Activated T-cell treated with anti-CD3 and anti-CD28 coated beads for 1 hour (primary cell): Measurements from ENCODE around the gene RER1.

Source experiments
- DNase-seq: peaks from one replicate; pipeline ENCODE4 v3.0.0-alpha.2; 2020; ENCODE audit warnings: low read depth

The RER1 gene

DNA sequence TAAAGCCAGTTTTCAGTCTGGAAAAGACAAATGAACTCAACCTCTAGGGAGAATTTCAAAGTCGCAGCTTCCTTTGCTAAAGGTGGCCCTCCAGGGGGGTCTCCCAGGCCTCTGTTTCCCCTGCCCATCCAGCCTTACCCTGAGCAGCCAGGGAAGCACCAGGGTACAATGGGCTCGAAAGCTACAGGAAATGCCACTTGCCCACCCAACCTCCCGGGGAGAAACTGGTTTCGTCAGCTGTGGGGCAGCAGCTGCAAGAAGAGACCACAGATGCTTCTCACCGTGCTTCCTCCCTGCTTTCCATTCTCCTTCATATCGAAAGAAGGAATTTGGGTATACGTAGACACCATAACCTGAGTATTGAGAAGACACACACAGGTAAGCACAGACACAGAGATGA is 2.0 kb upstream of the RER1 start:
- DNase-seq, result no peak

DNA sequence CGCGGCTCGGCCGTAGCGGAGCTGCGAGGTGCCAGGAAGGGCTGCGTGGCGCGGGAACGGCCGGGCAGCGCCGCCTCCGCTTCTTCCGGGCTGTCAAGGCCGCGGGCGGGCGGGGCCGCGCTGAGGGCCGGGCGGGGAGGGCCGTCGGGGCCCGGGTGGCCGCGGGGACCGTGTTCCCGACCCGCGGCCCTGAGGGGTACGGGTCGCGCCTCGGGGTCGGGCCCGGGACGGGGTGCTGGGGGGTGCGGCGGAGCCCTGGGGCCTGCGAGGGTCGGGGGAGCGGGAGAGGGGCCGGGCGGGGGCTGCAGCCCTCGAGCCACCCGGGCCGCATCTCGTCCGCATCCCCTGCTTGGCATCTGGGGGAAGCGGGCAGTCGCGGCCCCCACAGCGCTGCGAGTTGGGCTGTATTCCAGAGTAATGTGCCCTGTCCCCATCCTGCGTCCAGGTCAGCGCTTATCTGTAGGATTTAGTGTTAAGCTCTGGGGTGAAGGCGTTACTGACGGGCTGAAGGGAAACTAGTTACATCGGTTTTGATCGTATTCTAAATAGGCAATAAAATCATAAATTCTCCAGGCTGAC is 379 bp downstream of the RER1 start:
- DNase-seq, result no peak

DNA sequence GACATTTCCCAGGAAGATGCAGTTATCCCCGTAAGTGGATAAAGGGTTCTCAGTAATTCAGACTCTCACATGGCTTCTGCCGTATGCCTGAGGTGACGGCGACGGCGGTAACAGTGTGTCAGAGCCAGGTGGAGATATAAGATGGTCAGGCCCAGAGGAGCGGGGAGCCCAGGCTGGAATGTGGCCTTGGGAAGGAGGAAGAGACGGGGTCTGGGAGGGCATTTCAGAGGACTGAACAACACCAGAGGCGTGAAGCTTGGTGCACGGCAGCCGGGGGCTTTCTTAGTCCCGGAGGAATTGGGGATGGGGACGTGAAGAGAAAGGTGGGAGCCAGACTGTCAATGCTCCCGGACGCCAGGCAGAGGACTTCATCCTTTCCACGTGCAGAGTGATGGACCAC is 1.0 kb downstream of the RER1 start:
- DNase-seq, result no peak

DNA sequence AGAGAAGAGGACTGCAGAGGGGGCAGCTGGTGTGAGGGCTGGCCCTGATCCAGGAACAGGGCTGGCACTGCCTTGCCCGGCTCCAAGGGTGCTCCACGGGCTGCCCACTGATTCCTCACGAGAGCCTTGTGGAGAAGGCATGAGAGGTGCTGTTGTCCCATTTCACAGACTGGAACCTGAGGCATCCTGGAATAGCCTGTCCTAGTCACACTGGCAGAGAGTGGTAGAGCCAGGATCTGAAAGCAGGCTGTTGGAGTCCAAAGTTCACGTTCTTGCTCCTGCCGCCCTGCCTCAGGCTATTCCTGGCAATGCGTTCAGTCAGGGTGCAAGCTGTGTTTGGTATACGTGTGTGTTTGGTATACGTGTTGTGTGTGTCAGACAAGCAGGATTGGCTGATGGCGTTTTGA is 1.8 kb downstream of the RER1 start:
- no peak for DNase-seq

DNA sequence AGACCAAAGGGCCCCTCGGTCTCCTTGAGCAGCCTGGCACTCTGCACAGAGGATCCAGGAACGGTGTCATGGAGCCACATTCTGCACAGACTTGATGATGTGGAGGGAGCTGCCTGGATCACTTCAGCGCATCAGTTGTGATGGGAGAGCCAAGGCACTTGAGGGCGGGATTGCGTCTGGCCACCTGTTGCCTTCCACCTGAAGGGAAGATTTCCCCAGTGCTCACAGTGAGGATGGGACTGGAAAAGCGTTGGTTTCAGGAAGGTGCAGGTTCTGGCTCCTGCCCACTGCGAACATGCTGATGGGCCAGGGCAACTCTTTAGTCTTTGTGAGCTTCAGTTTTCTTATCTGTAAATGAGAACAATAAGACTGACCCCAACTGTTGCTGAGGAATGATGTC is 2.6 kb downstream of the RER1 start:
- DNase-seq, result no peak

DNA sequence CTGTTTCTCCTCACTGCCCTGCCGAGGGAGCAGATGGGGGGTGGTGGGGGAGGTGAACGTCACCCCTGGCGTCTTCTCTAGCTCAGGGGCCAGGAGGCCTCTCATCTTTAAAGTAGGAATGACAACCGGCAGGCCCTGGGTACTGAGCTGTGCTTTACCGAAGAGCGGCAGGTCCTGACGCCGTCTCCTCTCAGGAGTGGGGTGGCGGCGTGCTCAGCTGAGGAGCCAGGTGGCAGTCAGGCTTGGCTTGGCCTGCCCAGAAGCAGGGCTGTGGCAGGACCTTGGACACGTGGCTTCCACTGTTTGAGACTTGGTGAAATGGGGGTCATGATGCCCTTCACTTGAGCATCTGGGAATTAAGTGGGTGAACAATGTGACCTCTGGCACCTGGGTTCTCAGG is 3.1 kb downstream of the RER1 start:
- no peak for DNase-seq

DNA sequence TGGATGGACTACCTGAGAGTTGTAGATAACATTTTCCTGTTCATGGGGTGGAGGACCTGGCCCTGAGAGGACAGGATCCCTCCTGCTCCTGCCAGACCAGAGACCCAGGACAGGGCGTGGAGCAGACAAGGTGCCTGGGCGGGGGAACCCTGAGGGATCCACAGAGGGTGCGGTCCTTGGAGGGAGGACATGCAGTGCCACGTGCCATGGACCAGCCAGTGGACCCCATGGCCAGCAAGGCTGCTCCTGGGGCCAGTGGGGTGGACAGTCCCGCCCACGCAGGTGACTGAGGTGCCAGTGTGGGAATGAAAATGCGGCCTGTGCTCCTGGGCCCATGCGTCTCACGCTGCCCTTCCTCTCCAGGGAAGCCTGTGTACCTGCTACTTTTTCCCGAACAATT is 3.6 kb downstream of the RER1 start:
- DNase-seq, result no peak

DNA sequence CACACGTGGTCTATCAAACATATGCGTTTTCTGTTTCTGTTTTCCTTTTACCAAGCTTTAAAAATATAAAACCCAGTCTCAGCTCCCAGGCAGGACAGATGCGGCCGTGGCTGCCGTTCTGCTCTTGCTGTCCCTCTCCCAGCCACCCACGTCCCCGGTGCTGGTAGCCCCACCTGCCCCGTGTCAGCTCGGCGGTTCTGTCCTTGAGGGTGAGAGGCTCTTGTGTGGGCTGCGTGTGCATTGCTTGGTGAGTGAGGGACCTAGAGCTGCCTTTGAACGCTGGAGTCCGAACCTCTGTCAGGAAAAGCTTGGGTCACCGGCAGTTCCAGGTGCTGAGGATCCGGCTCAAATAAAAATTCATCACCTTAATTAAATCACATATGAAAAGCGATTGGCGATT is 4.4 kb downstream of the RER1 start:
- no peak for DNase-seq

DNA sequence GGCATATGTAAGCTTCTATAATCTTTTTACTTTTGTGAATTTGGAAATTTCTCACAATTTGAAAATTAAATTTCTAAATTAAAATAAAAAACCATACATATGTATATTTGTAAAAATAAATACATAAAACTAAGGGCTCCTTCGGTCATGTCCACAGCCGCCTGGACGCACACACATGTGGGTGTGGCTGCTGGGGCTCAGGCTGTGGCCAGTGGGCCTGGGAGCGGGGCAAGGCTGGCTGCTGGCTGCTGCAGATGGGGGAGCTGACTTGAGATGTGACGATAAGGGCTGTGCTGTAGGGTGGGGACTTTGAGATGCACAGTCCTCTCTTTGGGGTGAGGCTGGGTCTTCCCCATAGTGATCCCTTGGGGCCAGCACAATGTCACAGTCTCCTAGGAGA is 4.8 kb downstream of the RER1 start:
- DNase-seq, result no peak

DNA sequence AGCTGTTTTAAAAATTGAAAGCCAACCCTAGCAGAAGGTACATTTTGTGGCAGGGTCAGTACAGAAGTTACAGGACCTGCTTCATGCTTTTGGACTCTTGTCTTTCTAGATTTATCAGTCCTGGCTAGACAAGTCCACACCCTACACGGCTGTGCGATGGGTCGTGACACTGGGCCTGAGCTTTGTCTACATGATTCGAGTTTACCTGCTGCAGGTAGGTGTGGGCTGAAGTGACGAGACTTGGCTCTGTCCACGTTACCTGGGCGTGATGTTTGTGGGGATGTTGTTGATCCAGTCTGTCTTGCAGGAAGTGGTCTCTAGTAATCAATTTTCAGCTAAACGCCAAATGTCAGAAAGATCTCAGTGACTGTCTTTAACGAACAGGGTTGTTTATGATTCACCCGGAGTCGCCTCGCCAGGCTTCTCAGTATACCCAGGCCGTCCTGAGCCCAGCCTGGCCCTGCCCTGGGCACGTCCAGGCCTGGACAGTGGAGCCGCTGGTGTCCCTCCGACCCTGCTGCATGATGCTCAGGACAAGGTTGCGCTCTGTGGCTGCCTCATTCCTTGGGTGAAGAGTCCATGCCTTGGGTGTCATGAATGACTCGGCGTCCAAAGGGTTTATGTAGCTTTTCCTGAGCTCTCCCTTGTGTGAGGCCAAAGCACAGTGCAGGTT is 5.5 kb downstream of the RER1 start:
- DNase-seq, result no peak

DNA sequence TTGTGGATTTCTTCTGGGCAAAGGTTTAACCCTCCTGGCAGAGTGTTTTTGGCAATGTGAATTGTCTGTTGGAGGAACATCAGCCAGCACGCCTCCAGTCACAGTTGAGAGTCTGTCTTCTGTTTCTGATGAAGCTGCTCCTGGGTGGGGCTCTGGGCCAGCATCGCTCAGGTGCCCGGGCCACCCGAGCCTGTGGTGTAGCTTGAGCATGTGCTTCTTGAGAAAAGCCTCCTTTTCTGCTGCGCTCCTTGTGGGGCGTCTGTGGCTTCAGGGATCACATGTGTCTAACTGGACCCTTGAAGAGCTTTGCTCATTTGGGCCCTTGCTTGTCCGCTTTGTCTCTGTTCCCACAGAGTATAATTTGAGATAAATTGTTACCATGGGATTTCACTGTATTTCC is 7.2 kb downstream of the RER1 start:
- DNase-seq, result no peak

DNA sequence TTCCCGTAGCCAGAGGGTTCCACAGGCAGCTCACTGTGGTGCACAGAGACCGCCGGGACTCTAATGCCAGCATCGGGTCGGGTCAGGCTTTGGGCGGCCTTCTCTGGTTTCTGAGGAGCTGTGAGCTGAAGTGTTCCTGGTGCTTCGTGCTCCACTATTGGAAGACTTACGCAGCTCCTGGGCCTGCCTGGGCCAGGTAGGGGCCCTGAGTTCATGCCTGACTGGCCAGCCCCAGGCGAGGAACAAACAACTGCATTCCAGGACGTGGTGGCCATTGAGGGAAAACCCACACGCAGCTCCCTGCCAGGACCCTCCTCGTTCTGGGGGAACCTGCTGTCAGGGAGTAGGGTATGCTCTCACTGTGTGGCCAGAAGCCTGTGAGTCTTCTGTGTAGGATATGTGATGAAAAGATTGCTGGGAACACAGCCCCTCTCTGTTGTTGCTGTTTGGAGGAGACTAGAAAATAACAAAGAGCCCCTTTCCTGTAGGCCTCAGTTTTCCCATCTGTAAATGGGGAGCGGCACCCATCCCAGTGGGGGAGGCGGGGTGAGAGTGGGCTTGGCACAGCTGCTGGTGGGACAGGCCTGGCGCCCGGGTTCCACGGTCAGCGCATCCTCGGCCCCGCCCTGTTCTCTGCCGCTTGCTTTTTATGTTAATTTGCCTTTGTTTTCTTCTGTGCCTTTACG is 8.4 kb downstream of the RER1 start:
- DNase-seq, result no peak

DNA sequence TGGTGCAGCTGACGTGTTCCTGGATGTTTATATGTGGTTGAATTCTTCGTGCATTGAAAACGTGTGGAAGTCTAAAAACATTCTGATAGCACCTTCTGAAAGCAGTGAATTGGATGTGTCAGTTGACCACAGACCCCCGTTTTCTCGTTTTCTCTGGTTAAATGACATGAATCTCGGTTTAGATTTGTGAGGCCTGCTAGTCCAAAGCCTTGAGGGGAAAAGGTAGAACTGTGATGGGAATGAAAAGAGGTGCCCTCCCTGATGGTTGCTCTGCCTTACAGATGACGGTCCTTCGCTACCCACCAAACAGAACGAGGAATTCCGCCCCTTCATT is 8.9 kb downstream of the RER1 start:
- DNase-seq, result no peak

DNA sequence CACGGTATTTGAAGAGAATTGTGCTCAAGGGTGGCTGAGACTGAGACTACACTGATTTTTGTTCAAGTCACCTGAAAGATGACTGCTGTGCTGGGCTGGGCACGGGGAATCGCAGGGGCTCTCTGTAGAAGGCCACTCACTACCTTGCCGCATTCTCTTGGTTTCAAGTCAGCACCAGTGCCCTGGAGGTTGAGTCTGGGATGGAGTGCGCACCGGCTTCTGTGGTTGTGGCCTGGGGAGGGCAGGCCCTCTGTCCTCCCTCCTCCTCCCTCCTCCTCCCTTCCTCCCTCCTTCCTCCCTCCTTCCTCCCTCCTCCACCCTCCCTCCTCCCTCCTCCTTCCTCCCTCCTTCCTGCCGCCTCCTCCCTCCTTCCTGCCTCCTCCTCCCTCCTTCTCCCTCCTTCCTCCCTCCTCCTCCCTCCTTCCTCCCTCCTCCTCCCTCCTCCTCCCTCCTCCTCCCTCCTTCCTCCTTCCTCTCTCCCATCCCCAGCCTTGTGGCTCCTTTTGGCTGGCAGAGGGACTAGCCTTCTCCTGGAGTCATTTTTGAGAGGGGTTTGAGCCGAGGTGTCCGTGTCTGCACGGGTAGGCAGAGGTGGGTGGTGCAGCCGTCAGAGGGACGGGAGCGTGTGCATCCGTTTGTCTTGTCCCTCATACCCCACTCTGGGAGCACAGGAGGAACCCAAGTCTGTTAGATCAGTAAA is 9.5 kb downstream of the RER1 start:
- DNase-seq, result no peak

DNA sequence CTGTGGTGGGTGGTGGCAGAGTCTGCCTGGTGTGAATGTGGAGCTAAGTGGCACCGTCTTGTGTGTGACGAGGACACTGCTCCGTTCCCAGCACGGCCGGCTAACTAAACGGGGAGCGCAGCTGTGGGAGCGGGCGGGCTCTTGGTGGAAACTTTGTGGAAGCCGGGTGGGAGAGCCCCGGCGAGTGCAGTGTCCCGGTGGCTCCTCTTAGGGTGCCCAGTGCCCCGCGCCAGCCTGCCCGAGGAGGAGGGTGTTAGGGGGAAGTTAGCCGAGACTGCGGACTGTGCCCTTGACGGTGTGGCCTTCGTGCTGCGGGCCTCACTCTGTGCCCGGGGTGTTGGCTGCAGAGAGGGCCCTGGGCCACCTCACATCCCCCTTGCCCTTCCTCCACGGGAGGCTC is 10.8 kb downstream of the RER1 start:
- DNase-seq, result no peak

DNA sequence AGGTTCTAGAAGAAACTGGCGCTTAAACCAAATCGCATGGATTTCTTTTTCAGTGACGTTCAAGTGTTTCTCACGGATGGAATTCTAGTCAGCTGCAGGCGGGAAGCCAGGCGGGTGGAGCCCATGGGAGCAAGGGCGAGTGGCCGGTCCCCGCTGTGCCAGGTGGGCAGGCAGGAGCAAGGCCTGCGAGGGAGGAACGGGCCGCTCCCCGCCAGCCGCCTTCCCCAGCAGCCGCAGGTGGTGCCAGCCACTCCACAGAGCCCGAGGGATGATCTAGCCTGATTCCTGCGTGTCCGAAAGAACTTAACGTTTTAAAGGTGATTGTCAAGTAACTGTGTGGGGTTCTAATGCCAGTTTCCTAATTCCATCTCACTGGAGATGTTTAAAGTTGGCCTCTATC is 11.6 kb downstream of the RER1 start:
- DNase-seq, result no peak

DNA sequence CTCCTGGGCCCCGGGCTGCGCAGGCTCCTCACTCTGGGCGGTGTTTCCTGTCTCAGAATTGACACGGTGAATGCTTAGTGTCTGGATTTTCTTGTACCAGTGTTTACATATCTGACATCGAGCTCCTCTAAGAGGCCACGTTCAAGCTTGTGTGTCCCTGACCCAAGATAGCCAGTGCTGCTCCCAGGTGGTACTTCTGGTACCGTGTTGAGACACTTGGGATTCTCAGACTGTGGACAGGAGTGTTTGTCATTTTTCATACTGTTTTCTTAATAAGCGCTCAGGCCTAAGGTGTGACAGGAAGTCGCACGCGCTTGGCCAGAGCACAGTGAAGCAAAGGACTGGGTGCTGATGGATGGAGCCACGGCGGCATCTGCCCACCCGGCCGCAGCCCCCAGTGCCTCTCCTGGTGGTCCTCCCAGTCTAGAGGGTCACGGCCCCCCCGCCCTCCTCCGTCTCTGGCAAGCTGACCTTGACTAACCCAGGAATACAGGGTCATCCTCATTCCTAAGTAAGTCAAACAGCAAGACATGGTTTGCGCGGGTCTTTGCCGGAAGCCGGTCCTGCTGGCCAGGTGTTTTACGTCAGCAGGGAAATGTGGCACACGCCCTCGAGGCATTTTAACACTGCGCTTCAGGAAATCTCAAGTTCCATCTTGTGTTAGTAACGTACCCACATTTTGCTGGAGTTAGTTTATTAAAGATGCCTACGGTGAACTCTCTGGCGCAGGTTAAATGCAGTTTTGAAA is 12.7 kb downstream of the RER1 start:
- no peak for DNase-seq

DNA sequence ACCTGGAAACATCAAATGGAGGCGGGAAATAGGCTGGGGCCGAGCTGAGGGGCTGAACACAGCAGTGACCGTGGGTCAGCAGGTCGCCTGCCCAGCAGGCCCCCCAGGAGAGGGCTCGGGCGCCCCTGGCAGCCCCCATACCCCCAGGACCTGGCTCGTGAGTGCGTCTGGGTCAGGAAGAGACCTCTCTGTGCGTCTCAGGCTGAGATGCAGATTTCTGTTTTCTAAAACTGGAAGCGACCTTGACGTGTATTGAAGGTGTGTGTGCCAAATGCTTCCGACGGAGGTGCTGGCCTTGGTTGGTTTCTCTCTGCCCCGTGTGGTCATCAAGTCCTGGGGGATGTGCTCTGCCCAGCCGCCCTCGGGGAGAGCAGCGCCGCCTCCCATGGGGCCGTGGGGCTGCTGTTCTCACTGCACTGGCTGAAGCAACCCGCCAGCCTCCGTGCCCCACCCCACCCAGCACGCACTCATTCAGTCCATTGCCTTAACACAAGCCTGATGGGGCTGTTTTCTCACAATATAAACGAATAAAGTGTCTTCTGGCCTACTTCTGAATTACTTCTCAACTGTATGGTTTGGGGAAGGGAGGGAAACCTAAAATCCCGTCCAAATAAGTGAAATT is 13.4 kb downstream of the RER1 start:
- DNase-seq, result no peak

DNA sequence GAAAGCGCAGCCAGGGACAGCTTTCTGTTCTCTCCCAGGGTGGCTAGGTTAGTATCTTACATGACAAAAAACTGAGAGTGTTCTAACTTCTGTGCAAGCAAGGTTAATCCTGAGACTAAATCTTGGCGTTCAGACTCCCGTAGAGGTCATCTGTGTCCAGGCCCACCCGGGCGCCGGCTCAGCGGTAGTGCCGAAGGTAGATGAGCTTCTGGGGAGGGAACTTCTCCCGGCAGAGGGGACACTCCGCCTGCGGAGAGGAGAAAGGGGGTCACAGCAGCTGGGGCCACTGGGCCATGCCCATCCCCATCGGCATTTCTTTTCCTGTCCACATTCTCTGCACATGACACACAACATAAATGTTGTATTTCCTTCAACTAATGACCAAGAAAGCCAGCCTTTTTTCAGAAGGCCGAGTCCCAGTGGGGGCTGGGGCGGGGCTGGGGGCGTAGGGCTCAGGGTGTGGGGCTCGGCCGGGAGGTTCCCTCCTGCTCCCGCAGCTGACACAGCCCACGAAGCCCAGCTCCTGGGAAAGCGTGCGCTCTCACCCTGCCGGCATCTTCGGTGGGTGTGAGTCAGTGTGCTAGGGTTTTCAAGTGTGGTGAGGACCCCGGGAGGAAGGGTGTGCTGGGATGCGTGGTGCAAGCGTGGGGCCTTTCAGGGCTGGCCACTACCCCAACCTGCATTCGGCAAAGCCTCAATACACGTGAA is 14.1 kb downstream of the RER1 start:
- no peak for DNase-seq

DNA sequence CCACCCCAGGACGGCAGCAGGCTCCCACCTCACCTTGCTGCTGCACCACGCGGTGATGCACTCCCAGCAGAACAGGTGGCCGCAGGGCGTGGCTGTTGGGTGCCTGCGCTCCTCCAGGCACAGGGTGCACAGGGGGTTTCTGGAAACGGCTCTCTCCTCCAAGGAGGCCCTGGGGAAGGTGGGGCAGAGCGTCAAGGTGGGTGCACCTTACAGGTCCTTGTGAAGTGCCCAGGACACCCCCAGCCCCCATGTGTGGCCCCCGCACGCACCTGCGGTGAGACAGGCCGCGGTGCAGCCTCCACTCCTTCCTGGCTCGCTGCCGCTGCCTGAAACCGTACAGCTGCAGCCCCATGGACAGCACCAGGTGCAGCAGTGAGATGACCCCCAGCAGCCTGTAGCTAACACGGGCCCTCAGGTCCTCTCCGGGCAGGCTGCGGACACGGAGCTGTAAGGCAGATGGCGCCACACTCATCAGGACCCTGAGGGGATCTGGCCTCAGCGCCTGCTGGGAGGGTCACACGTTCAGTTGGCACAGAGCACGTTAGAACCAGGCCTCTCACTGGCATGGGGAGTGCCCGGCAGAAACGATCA is 14.9 kb downstream of the RER1 start:
- DNase-seq, result no peak
